ENCODE data around the gene CDC42EP3.

- TF ChIP-seq POLR2A (IDR thresholded peaks at IDR 0.05; ENCODE audit: low read depth, low read length) (no peak; the same call in 1 of the 2 replicates), TAF1 (IDR thresholded peaks at IDR 0.05; ENCODE audit: borderline replicate concordance, low read depth, low read length) (no peak), POLR2AphosphoS5 (IDR thresholded peaks at IDR 0.05; ENCODE audit: low read depth, low read length) (no peak)
Observed at GRCh38 chr2:37625796-37626571, 45.5 kb downstream of the CDC42EP3 start.

All from GM12892 (cell line).